Lung (tissue), 12 donors: ENCODE data around the gene MAP3K13. TPM values are rescaled to one million over a fixed set of nuclear protein-coding genes. Genes with fewer than 3 reads are reported as not detected.

ENCODE experiments used
- ATAC-seq: fragments of 200-7000 bp; cut with Tn5 transposase; one replicate; pipeline ENCODE4 v1.9.1; 2020; ENCODE audit warnings: moderate number of reproducible peaks; ENCODE audit not compliant: insufficient read depth, low FRiP score
- DNase-seq, 3 donors: peaks; one replicate each; pipeline ENCODE4 v3.0.0-alpha.2; 2013 to 2017
- H3K27ac ChIP-seq, 2 donors: one replicate each; pipeline ENCODE4 v1.5.1; 2013; ENCODE audit warnings: mild to moderate bottlenecking in 2 of 2, moderate library complexity in 2 of 2, control low read depth in 1 of 2, inconsistent platforms in 1 of 2, low read depth in 1 of 2, low read length in 1 of 2
- H3K27me3 ChIP-seq, 3 donors: one replicate each; pipeline ENCODE4 v1.5.1; 2013; ENCODE audit warnings: low read length in 2 of 3; ENCODE audit not compliant: control insufficient read depth in 3 of 3, insufficient read depth in 3 of 3
- H3K36me3 ChIP-seq, 4 donors: one replicate each; pipeline ENCODE4 v1.5.1; 2013; ENCODE audit warnings: low read length in 4 of 4, mild to moderate bottlenecking in 1 of 4, moderate library complexity in 1 of 4; ENCODE audit not compliant: control insufficient read depth in 4 of 4, insufficient read depth in 4 of 4
- H3K4me1 ChIP-seq, 5 donors: one replicate each; pipeline ENCODE4 v1.5.1; 2013; ENCODE audit warnings: low read length in 5 of 5, mild to moderate bottlenecking in 2 of 5, moderate library complexity in 1 of 5; ENCODE audit not compliant: control insufficient read depth in 5 of 5, insufficient read depth in 5 of 5
- H3K4me3 ChIP-seq: one replicate; pipeline ENCODE4 v1.5.1; 2013; ENCODE audit warnings: mild to moderate bottlenecking, control low read depth, moderate library complexity
- H3K9ac ChIP-seq, 2 donors: one replicate each; pipeline ENCODE4 v1.5.1; 2013; ENCODE audit warnings: low read length in 2 of 2, control low read depth in 1 of 2; ENCODE audit not compliant: insufficient read depth in 1 of 2
- H3K9me3 ChIP-seq, 4 donors: one replicate each; pipeline ENCODE4 v1.5.1; 2013; ENCODE audit warnings: low read length in 3 of 4, mild to moderate bottlenecking in 1 of 4, moderate library complexity in 1 of 4; ENCODE audit not compliant: control insufficient read depth in 4 of 4, insufficient read depth in 3 of 4
- CTCF ChIP-seq: IDR thresholded peaks from 2 replicates; pipeline ENCODE4 v1.5.1; 2012; ENCODE audit warnings: mild to moderate bottlenecking; ENCODE audit errors: control extremely low read depth, extremely low read depth
- WGBS, 2 donors: extraction: QIAGEN DNeasy Blood & Tissue Kit; methylation state at CpG; one replicate each; pipeline ENCODE4 v1.1.7; 2013; 5-methylcytosine and 5-hydroxymethylcytosine counted together
- polyA plus RNA-seq, 2 donors: library from polyadenylated mRNA; stranded (reverse); fragments of 200-250 nt; gene quantifications; one replicate each; pipeline ENCODE4 v1.2.1, GENCODE V29; 2013
- total RNA-seq, 2 donors: library from RNA; depleted of rRNA in 1 of 2; stranded (reverse); fragments of >200 nt in 1 of 2; gene quantifications; one replicate each; pipeline ENCODE4 v1.2.1, GENCODE V29; 2014 to 2021
- donor health status: control.
- donor health status: control.
- donor health status: Bipolar disorder and iron deficiency.
- donor health status: healthy.
- donor health status: DM: yes; HTN: yes; CAD: no.

The MAP3K13 gene
- total and polyA plus RNA-seq, 4 donors = 20.7 to 74.8 (median 29.3) TPM

GRCh38 chr3:185401319-185401955, 38.5 kb downstream of the MAP3K13 start:
- Histone ChIP-seq H3K4me3 (no peak overlapping the region), H3K27ac (no peak overlapping the region), H3K9me3 (no peaks in the 10 kb centered on the region), H3K27me3 (no peaks in the 10 kb centered on the region), H3K4me1 (peaks cover 0 to 5% (median 0%) of the 10 kb centered on the region in 5 donors), H3K36me3 (no peaks in the 10 kb centered on the region), H3K9ac (no peak overlapping the region)
- ATAC-seq (no peak), DNase-seq (peak in 2 of 3 donors; percentile 8 to 31)
- WGBS, 2 donors = 55 to 77% methylated on average over 7 of the region's 7 CpGs
- TF ChIP-seq CTCF = no peak

GRCh38 chr3:185402561-185402960, 39.6 kb downstream of the MAP3K13 start:
- Histone ChIP-seq H3K4me3 (no peak overlapping the region), H3K4me1 (peaks cover 0 to 5% (median 0%) of the 10 kb centered on the region in 5 donors), H3K9me3 (no peaks in the 10 kb centered on the region), H3K27me3 (no peaks in the 10 kb centered on the region), H3K9ac (no peak overlapping the region), H3K27ac (no peak overlapping the region), H3K36me3 (no peaks in the 10 kb centered on the region)
- ATAC-seq = no peak
- 78 to 80% methylated on average over 5 of the region's 5 CpGs for WGBS, 2 donors
- DNase-seq = peak; percentile 29 to 66 (median 64)
- TF ChIP-seq CTCF = no peak

GRCh38 chr3:185403002-185403401, 40.1 kb downstream of the MAP3K13 start:
- Histone ChIP-seq H3K9ac (no peak overlapping the region), H3K9me3 (no peaks in the 10 kb centered on the region), H3K4me1 (peaks cover 0 to 5% (median 0%) of the 10 kb centered on the region in 5 donors), H3K4me3 (no peak overlapping the region), H3K27me3 (no peaks in the 10 kb centered on the region), H3K36me3 (no peaks in the 10 kb centered on the region), H3K27ac (no peak overlapping the region)
- WGBS, 2 donors = 88 to 89% methylated on average over 3 of the region's 3 CpGs
- ATAC-seq (no peak), DNase-seq (no peak)
- TF ChIP-seq CTCF = no peak

GRCh38 chr3:185405243-185405642, 42.3 kb downstream of the MAP3K13 start:
- Histone ChIP-seq H3K27ac (no peak overlapping the region), H3K27me3 (no peaks in the 10 kb centered on the region), H3K9ac (no peak overlapping the region), H3K36me3 (no peaks in the 10 kb centered on the region), H3K9me3 (no peaks in the 10 kb centered on the region), H3K4me1 (peaks cover 0 to 5% (median 0%) of the 10 kb centered on the region in 5 donors), H3K4me3 (no peak overlapping the region)
- DNase-seq (no peak), ATAC-seq (no peak)
- WGBS, 2 donors = 89 to 94% methylated on average over 4 of the region's 4 CpGs
- TF ChIP-seq CTCF = no peak
